ENCODE measurements around the gene PKHD1.

The PKHD1 gene, protein sequence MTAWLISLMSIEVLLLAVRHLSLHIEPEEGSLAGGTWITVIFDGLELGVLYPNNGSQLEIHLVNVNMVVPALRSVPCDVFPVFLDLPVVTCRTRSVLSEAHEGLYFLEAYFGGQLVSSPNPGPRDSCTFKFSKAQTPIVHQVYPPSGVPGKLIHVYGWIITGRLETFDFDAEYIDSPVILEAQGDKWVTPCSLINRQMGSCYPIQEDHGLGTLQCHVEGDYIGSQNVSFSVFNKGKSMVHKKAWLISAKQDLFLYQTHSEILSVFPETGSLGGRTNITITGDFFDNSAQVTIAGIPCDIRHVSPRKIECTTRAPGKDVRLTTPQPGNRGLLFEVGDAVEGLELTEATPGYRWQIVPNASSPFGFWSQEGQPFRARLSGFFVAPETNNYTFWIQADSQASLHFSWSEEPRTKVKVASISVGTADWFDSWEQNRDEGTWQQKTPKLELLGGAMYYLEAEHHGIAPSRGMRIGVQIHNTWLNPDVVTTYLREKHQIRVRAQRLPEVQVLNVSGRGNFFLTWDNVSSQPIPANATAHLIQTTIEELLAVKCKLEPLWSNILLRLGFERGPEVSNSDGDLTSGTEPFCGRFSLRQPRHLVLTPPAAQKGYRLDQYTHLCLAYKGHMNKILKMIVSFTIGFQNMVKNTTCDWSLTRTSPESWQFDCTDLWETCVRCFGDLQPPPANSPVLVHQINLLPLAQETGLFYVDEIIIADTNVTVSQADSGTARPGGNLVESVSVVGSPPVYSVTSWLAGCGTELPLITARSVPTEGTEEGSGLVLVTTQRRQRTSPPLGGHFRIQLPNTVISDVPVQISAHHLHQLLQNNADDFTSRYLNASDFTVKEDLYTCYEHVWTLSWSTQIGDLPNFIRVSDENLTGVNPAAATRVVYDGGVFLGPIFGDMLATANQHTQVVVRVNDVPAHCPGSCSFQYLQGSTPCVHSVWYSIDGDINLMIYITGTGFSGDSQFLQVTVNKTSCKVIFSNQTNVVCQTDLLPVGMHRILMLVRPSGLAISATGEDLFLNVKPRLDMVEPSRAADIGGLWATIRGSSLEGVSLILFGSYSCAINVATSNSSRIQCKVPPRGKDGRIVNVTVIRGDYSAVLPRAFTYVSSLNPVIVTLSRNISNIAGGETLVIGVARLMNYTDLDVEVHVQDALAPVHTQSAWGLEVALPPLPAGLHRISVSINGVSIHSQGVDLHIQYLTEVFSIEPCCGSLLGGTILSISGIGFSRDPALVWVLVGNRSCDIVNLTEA (N-terminal part only)

DNA sequence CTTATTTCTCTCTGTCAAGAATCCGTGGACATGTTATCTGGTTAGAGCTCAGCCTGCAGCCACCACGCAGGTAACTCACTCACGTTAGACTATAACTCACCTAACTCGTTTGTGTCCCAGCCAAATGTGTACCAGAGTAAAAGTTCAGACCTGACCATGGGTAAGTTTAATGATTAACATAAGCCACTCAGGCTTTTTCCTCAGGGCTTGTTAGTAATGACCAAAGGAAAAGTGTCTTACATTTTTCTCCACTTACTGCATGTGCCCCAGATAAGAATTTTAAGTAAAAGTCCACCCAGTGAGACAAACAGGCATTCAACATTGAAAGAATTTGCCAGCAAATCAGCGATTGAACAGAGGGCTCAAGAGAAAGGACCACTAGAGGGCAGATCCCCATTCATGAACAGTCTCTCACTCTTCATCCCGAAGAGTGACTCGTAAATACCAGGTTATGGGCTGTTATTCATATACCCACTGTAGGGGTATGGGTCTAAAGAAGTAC lies at the start of gene PKHD1:
PKHD1 (minus strand) TSS at position 116 of the 502 bp plus-strand sequence. CDS start 2,680 bp downstream, outside the sequence.
- DNase-seq (ENCODE audit: low spot score) = peak; percentile 23

DNA sequence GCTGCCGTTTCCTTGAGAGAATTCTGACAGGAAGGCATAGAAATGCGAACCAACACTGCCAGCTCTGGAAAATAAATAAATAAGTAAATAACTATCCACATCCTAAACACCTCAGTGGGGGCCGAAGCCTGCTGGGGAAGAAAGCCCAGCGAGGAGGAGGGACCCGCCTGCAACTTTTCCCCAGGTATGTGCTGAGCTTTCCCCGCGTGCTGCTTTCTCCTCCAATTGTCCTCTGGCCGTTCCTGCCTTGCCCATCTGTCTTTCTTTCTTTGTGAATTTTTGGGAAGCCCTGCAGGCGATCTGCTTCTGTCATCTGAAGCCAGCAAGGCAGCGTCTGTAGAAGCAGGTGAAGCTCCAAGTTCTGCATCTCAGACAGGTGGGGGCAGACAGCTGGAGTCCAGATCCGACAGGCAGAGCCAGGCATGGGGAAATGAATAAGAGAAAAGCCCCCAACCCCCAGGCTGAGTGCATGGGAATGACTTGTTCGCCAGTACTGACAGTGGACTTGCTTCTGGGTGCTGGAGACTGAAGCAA lies 49.6 kb upstream of the PKHD1 start:
- DNase-seq (ENCODE audit: low spot score) = no peak

DNA sequence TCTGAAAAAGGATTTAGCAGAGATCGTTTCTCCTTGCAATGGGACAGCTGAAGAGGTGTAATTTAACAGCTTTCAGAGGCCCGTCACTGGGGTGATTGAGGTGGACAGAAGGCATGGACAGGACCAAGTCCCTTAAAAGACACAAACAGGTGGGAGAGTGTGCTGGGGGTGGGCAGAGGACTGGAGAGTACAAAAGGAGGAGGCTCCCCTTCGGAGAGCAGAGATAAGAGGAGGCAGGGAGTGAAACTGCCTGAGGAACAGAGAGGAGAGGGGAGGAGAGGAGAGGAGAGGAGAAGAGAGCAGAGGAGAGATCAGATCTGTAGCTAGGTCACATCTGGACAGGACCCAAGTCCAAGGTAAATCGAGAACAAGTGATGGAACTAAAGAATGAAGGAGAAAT lies 48.6 kb upstream of the PKHD1 start:
- no peak for DNase-seq (ENCODE audit: low spot score)

GRCh38 chr6:52135217-52135616 lies 47.8 kb upstream of the PKHD1 start:
- DNase-seq (ENCODE audit: low spot score) = no peak

DNA sequence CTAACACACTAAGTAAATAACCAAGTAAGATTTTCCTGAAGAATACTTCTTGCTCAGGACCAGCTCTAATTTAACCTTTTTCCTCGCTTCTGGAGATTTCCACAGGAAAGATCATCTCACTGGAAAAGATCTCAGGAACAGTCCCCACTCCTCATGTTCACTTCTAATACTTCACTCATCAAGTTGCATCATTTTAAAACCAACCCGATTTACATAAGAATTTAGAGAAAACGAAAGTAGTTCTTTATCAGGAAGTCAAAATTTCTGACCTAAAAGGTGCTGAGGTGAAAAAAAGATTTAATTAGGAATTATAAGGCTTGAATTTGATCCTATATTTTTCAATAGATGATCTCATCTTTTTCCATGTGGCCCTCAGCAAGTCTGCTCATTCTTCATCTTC lies 46.6 kb upstream of the PKHD1 start:
- DNase-seq (ENCODE audit: low spot score) = no peak

- no peak for DNase-seq (ENCODE audit: low spot score)
Observed at GRCh38 chr6:52133324-52133723, 45.9 kb upstream of the PKHD1 start.

GRCh38 chr6:52132292-52132691 lies 44.9 kb upstream of the PKHD1 start:
- no peak for DNase-seq (ENCODE audit: low spot score)

GRCh38 chr6:52130440-52130839 lies 43.0 kb upstream of the PKHD1 start:
- no peak for DNase-seq (ENCODE audit: low spot score)

GRCh38 chr6:52127957-52128356 lies 40.5 kb upstream of the PKHD1 start:
- DNase-seq (ENCODE audit: low spot score) = no peak

- DNase-seq (ENCODE audit: low spot score) = no peak
Observed at GRCh38 chr6:52126231-52126630, 38.8 kb upstream of the PKHD1 start.

- DNase-seq (ENCODE audit: low spot score) = no peak
Observed at GRCh38 chr6:52125572-52125971, 38.2 kb upstream of the PKHD1 start.

DNA sequence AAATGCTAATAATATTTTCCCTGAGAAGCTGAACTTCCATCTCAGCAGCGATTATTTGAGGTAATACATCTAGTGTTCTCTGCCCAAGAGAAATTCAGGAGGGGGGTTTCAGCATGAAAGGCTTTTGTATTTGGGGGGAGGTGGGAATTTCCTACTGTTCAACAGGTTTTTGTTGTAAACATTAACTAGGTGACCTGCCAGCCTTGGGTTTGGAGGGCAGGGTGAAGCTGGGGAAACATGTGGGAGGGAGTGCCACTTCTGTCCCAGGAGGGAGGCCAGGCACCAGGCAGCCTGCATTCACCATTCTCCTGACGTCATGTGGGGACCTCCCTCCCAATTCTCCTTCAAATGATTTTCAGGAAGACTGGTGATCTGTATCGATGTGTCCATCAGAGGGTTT lies 37.7 kb upstream of the PKHD1 start:
- no peak for DNase-seq (ENCODE audit: low spot score)

- no peak for DNase-seq (ENCODE audit: low spot score)
Observed at GRCh38 chr6:52124126-52125121, 37.0 kb upstream of the PKHD1 start.

DNA sequence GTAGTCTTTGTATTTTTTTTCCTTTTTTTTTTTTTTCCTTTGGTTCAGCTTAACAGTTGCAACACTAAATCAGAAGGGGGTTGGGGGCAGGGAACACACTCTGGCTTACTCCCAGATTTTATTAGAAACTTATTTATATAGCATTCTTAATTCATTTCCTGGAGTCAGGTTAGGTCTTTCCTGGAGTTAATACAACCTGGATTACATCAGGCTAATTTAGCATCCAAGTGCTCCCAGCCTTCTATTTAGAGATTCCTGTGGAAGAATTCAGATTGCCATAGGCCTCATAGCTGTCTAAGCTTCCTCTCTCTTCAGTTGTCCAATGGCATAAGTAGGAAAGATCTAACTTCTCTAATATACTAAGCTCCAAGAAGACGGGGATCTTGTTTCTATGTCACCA lies 35.8 kb upstream of the PKHD1 start:
- DNase-seq (ENCODE audit: low spot score) = no peak

GRCh38 chr6:52117352-52117751 lies 29.9 kb upstream of the PKHD1 start:
- DNase-seq (ENCODE audit: low spot score) = no peak

GRCh38 chr6:52116605-52116948 lies 29.2 kb upstream of the PKHD1 start:
- no peak for DNase-seq (ENCODE audit: low spot score)

GRCh38 chr6:52115891-52116604 lies 28.6 kb upstream of the PKHD1 start:
- DNase-seq (ENCODE audit: low spot score) = no peak

- DNase-seq (ENCODE audit: low spot score) = no peak
Observed at GRCh38 chr6:52115145-52115741, 27.8 kb upstream of the PKHD1 start.

GRCh38 chr6:52109171-52109571 lies 21.8 kb upstream of the PKHD1 start:
- DNase-seq (ENCODE audit: low spot score) = no peak

DNA sequence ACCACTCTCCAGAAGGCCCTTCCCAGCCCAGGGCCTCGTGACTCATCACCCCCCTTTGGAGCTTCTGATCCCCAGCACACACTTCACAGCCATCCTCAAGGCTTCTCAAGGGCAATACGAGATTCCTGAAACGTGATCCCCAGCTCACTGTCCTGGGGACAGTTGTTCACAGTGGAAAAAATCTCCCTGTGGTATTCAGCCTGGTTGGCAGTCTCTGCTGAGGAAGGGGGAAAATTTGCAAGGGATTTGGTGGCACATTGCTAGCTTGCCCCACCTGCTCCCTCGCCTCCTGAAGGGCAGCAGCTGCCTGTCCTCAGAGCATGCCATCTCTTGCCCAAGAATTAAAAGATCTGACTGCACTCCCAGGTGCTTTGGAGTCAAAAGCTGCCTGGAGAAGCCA lies 20.7 kb upstream of the PKHD1 start:
- no peak for DNase-seq (ENCODE audit: low spot score)

Measured in AG20443 (cell line).